HL-60 (cell line): ENCODE results near the gene PRIMA1.

ENCODE experiments used
- CTCF ChIP-seq: IDR thresholded peaks from one replicate; pipeline ENCODE4 v1.5.1; 2011; ENCODE audit warnings: low read length, control low read depth, inconsistent platforms; ENCODE audit not compliant: insufficient read depth
- GABPA ChIP-seq: IDR thresholded peaks from 2 replicates; pipeline ENCODE4 v1.6.1; 2012; ENCODE audit warnings: low read depth
- POLR2AphosphoS5 ChIP-seq: IDR thresholded peaks from 2 replicates; pipeline ENCODE4 v1.6.1; 2012; ENCODE audit warnings: low read depth
- REST ChIP-seq: IDR thresholded peaks from 2 replicates; pipeline ENCODE4 v1.6.1; 2012; ENCODE audit warnings: low read depth; ENCODE audit not compliant: insufficient replicate concordance
- SPI1 ChIP-seq: IDR thresholded peaks from 2 replicates; pipeline ENCODE4 v1.6.1; 2012; ENCODE audit warnings: low read depth, mild to moderate bottlenecking, borderline replicate concordance

GRCh38 chr14:93775744-93776143 is 12.5 kb downstream of the PRIMA1 start:
- TF ChIP-seq POLR2AphosphoS5 (no peak), REST (no peak), CTCF (no peak), GABPA (no peak), SPI1 (no peak)
